Left lung (tissue), 10 donors: Measurements from ENCODE around the gene GPD2. TPM values are rescaled to one million over a fixed set of nuclear protein-coding genes. Genes with fewer than 3 reads are reported as not detected.

Experiments
- ATAC-seq: fragments of 200-7000 bp; cut with Tn5 transposase; one replicate; pipeline ENCODE4 v1.9.1; 2020; ENCODE audit warnings: moderate library complexity
- DNase-seq, 4 donors: peaks; one replicate each; pipeline ENCODE4 v3.0.0-alpha.2; 2013 to 2020
- H3K27ac ChIP-seq, 2 donors: fragments of 200-600 bp; sonication (generic) in 1 of 2; one replicate each; pipeline versions ENCODE4 v1.5.0 to v1.8.0; 2020 to 2021
- H3K27me3 ChIP-seq, 2 donors: fragments of 200-600 bp; sonication (generic) in 1 of 2; one replicate each; pipeline versions ENCODE4 v1.5.0 to v1.8.0; 2020 to 2021
- H3K36me3 ChIP-seq, 2 donors: fragments of 200-600 bp; sonication (generic) in 1 of 2; one replicate each; pipeline versions ENCODE4 v1.5.0 to v1.8.0; 2020 to 2021
- H3K4me1 ChIP-seq, 2 donors: fragments of 200-600 bp; one replicate each; pipeline ENCODE4 v1.8.0; 2021
- H3K4me3 ChIP-seq, 2 donors: fragments of 200-600 bp; sonication (generic) in 1 of 2; one replicate each; pipeline versions ENCODE4 v1.5.0 to v1.8.0; 2020 to 2021; ENCODE audit warnings: mild to moderate bottlenecking in 1 of 2
- H3K9me3 ChIP-seq, 2 donors: fragments of 200-600 bp; sonication (generic) in 1 of 2; one replicate each; pipeline versions ENCODE4 v1.5.0 to v1.8.0; 2020 to 2021
- intact Hi-C, 2 donors: fragments of 100-400 bp; cut with DNase I; formaldehyde crosslinking; loops; one replicate each; pipeline versions ENCODE4 v1.11.2 to v1.14.2; 2022
- polyA plus RNA-seq, 6 donors: library from polyadenylated mRNA; unstranded; fragments of 120-200 nt; gene quantifications; one replicate each; pipeline ENCODE4 v1.2.1, GENCODE V29; 2013; ENCODE audit not compliant: insufficient read length in 6 of 6
- total RNA-seq, 2 donors: library from RNA; stranded (reverse); fragmentation: NEBNext Ultra II Directional; extraction: Animal tissue kit (Norgen Biotek cat#: 25700); gene quantifications; one replicate each; pipeline ENCODE4 v1.2.1, GENCODE V29; 2021
- TF ChIP-seq, protein P1 (sequence below), 2 donors: fragments of 200-600 bp; sonication (generic) in 1 of 2; IDR thresholded peaks; one replicate each; pipeline versions ENCODE4 v1.5.0 to v1.8.0; 2021; ENCODE audit warnings: antibody characterized with exemption in 2 of 2
- donor health status: DM: no; HTN: yes; CAD: no.
- donor health status: DM: no; HTN: no; CAD: no.

Gene GPD2
- total and polyA plus RNA-seq, 8 donors: 23.7 to 44.3 (median 26.8) TPM

DNA sequence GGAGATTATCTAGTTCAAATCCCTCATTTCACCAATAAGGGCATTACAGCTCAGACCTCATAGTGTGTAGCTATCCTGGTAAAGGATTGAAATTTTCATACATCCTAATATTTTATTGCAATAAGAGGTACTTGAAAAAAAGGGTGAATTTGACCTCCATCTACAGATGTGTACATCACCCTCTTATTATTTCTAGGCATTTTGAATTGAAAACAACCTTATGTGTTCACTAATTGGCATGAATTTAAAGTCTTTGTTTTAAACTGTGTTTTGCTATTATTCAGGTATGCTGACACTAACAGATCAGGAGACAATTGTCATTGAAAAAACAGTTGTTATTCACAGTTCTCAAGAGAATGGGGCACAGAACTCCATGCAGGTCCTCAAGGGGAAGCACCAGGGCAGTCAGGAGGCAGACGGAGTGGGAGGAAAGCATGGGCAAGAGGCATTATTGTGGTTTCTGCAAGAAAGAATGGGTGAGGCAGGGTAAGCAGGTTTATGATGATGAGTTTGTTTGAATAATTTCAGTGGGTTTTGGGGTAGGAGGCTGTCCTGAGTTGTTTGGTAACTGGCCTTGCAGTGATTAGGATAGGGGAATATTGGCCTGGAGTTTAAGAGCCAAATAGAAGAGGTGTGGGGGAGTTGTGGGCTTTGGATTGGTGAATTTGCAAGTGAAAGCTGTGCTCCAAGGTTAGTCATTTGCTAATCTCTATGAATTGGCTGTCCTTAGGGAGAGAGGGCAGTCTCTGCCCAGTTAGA, 194.6 kb downstream of the GPD2 start:
- Histone ChIP-seq H3K36me3 (no peaks in the 10 kb centered on the region), H3K27me3 (no peaks in the 10 kb centered on the region), H3K9me3 (no peaks in the 10 kb centered on the region), H3K4me1 (no peaks in the 10 kb centered on the region), H3K27ac (no peak overlapping the region), H3K4me3 (no peak overlapping the region)
- no peak for DNase-seq
- intact Hi-C loops: no loop called here
- TF ChIP-seq, protein P1, sequence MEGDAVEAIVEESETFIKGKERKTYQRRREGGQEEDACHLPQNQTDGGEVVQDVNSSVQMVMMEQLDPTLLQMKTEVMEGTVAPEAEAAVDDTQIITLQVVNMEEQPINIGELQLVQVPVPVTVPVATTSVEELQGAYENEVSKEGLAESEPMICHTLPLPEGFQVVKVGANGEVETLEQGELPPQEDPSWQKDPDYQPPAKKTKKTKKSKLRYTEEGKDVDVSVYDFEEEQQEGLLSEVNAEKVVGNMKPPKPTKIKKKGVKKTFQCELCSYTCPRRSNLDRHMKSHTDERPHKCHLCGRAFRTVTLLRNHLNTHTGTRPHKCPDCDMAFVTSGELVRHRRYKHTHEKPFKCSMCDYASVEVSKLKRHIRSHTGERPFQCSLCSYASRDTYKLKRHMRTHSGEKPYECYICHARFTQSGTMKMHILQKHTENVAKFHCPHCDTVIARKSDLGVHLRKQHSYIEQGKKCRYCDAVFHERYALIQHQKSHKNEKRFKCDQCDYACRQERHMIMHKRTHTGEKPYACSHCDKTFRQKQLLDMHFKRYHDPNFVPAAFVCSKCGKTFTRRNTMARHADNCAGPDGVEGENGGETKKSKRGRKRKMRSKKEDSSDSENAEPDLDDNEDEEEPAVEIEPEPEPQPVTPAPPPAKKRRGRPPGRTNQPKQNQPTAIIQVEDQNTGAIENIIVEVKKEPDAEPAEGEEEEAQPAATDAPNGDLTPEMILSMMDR (IDR thresholded peaks at IDR 0.05): no peak
- ATAC-seq: no peak

DNA sequence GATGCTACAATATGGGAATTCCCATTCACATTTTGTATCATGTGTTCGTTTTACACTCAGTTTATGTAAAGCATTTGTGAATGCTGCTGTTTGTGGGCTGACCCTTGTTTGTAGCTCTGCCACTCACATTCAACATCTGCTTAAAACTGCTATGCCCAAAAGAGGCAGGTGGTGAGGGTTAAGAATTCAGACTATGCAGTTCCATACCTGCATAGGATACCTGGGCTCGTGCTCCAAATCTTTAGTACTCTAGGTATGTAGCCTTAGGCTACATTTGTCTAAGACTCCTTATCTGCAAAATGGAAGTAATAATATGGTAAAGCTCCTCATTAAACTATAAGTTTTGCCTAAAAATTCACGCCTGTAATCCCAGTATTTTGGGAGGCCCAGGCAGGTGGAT, 199.5 kb downstream of the GPD2 start:
- Histone ChIP-seq H3K4me1 (no peaks in the 10 kb centered on the region), H3K9me3 (no peaks in the 10 kb centered on the region), H3K27ac (no peak overlapping the region), H3K36me3 (no peaks in the 10 kb centered on the region), H3K4me3 (no peak overlapping the region), H3K27me3 (no peaks in the 10 kb centered on the region)
- ATAC-seq (no peak), DNase-seq (no peak)
- intact Hi-C loops: no loop called here
- TF ChIP-seq, protein P1 (IDR thresholded peaks at IDR 0.05): no peak

Other genes starting within 250 kb of the GPD2 start
- gene NR4A2, start 103.7 kb upstream of the GPD2 start, total RNA-seq: 1 to 10 TPM; 3.5 to 5.0 TPM
- 1 to 10 TPM; 1.9 to 7.0 (median 3.7) TPM for gene NR4A2, start 103.7 kb upstream of the GPD2 start, polyA plus RNA-seq